ENCODE measurements around the gene AUTS2.

AUTS2 gene

DNA sequence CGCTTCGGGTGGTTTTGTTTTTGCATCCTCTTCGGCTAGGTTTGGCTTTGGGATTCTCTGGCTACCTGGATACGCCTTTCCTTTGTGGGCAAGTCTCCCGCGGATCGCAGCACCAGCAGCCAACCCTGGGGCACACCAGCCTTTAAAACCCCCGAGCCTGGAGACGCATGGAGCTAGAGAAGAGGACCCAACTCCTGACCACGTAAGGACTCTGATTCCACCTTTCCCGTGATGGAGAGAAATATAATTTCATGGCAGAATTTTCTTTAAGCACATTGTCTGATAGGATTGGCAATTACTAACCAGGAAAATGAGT, 998.3 kb downstream of the AUTS2 start:
- no peak for DNase-seq

DNA sequence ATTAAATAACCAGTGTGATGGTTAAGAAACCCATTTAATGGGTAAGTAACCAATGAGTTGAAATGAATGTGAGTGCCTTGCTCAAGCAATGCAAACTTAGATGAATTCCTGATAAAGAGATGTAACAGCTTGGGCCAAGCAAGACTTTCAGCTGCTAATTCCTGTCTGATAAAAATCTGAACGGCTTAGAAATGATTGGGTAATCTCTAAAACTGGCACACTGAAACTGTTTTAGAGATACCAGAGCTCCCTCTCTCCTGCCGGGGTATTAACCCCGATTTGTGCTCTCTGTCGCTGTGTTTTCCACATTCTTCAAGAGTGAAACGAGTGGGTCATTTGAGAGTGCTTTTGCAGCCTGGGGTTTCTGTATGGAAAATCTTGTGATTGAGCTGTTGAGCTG, 998.8 kb downstream of the AUTS2 start:
- no peak for DNase-seq

DNA sequence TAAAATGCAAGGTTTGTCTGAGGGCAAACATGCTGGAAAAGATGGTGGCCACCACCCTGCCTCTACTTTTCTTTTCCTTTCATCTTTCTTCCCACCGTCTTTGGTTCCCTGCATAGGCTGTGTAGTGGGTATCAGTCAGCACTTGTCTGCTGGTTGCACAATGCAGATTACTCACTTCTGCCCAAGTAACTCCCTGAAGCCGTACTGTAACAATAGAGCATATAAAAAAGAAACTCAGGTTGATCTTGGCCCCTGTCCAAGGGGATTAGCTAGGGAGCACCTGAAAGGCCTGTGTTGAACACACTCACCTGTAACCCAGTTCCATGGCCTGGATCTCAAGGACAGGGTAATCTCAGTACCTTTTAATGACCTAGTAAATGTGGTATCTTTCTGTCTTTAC, 1000.7 kb downstream of the AUTS2 start:
- peak; percentile 25 for DNase-seq

DNA sequence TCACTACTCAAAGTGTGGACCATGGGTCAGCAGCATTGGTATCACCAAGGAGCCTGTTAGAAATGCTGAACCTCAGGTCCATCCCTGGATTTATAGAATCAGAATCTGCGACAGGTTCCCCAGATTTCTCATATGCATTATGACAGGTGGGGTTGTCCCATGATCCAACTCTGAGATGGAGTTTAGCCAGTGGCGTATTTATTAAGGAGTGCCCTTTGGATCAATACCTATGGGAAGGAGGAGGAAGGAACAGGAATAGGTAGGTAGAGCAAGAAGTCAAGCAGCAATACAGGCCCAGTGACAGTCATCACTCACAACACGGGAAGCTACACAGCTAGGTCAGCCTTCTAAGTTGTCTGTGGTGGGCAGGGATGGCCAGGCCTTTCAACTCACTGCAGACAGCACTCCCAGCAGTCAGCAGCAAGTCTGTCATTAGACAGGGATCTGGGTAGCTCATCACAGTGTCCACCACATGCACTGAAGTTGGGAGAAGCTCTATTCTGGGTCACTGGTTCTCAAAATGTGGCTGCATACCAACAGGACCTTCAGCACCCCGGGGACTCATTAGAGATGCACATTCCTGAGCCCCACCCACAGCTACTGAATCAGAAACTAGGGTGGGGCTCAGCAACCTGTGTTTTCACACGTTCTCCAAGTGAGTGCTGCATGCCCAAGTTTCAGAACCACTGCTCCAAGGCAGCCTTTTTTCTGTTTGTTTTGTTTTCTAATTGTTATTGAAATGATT, 1001.3 kb downstream of the AUTS2 start:
- no peak for DNase-seq

- no peak for DNase-seq
Measured at GRCh38 chr7:70600993-70601392, 1002.7 kb downstream of the AUTS2 start.

- DNase-seq, result no peak
Measured at GRCh38 chr7:70602117-70602516, 1003.8 kb downstream of the AUTS2 start.

GRCh38 chr7:70607281-70607680, 1009.0 kb downstream of the AUTS2 start:
- no peak for DNase-seq

DNA sequence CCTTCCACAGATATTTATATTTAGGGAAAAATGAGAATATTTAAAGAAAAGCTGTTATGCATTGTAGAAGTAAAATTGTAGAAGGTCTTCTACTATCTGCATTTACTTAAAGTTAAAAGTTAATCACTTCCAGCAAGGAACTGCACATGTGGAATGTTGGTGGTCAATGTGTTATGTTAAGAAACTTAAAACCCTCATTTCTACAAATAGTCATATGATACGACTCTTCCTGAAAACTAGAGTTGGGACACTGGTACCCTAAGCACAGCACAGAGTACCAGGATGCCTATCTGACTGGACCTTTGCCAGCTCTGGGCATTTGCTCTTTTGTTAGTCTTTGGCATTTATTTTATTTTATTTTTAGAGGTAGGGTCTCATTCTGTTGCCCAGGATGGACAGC, 1009.5 kb downstream of the AUTS2 start:
- DNase-seq, result peak; percentile 31

DNA sequence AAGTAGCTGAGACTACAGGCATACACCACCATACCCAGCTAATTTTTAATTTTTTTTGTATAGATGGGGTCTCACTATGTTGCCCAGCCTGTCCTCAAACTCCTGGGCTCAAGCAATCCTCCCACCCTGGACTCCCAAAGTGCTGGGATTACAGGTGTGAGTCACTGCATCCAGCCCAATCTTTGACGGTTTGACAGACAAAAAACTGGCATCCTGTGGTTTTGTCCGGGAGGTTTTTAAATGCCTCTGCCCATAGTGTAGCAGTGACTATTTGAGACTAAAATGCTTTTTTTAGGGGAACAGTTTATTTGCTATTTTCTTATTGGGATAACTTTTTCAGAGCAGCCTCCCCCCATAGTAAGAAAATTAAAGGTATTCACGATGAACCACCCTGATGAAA, 1010.0 kb downstream of the AUTS2 start:
- peak; percentile 44 for DNase-seq

DNA sequence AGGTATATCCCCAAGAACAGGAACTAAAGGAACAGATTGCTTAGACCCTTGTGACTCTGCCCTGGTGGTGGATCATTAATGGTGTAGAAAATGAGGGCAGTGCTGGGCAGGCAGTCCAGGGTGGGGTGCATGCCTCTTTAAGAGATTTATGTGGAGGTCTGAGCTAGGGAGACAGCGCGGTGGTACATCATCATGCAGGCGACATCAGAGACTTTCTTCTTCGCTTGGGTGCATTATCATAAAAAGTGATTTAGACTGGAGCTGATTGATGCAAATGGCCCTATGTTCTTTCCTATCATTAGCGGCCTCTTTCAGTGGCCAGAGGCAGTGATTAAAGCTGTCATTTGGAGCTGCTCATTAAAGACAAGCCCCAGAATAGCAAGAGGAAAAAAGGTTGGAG, 1014.5 kb downstream of the AUTS2 start:
- no peak for DNase-seq

DNA sequence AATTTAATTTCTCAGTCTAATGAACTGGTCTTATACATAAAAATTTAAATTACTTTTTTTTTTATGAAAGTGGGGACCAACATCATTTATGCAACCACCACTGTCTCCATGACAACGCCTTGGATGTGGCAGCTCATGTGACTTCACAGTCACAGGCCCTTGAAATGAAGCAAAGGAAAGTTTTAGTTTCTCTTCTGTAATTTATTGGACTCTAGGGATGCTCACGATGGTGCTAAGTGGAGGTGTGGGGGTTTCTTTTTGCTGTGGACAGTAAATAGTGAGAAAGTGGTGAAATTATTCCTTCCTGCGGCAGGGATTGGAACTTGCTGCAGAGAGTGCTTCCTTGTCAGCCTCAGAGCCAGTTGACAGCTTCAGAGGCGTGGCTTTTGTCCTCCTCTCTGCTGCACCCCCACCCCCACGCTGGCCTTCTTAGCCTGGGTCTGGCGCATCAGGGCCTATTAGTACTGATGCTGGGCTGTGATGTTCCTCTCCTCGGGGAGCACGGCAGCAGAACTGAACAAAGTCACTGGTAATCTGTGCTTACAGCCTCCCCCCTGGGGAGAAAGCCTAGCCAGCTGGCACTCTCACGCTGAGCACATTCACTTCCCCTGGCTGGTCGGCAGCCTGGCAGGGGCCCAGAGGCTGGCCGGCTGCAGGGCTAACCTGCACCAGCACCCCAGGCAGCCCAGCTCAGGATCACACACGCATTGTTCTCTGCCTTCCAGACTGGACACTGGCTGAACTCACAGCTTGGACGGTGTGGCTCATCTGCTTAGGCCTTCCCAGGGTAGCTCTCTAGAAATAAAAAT, 1016.2 kb downstream of the AUTS2 start:
- DNase-seq, result peak; percentile 34

- DNase-seq, result no peak
Measured at GRCh38 chr7:70615066-70615606, 1016.9 kb downstream of the AUTS2 start.

- DNase-seq, result no peak
Measured at GRCh38 chr7:70616211-70616610, 1017.9 kb downstream of the AUTS2 start.

DNA sequence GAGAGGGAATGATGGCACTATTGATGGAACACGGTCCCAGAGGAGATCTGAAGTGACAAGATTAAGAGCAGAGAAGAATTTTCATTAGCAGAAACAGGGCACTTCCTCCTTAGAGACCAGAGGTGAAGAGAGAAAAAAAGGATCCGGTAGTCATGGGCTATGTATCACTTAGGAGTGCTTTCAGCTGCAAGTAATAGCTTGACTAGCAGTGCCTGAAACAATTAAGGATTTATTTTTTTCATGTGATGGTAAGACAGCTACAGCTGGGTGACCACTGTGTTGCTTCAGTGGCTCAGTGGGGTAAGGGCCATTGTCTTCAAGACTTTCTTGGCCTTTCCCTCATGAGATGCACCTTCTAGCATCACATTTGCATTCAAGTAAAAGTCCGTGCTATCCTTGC, 1018.5 kb downstream of the AUTS2 start:
- DNase-seq, result no peak

- DNase-seq, result no peak
Measured at GRCh38 chr7:70618020-70618551, 1019.8 kb downstream of the AUTS2 start.

GRCh38 chr7:70619130-70619529, 1020.9 kb downstream of the AUTS2 start:
- DNase-seq, result no peak

DNA sequence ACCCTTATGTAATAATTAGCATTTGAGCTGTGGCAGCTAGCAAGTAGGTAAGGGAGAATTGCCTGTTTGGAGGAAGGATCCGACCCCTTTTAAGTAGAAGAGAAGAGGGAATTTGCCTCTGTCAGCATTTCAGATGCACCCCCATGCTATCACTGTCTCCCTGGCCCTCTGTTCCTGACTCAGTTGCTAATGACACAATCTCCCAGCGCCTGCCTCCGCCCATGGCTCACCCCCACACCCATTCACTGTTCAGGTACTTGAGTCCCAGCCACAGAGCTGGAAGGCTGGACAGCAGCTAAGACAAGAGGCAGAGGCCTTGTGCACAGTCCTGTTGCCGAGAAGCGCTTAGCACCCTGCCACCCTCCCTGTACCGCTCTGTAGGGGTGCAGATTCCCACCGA, 1021.4 kb downstream of the AUTS2 start:
- no peak for DNase-seq

GRCh38 chr7:70620333-70621055, 1022.2 kb downstream of the AUTS2 start:
- no peak for DNase-seq

DNA sequence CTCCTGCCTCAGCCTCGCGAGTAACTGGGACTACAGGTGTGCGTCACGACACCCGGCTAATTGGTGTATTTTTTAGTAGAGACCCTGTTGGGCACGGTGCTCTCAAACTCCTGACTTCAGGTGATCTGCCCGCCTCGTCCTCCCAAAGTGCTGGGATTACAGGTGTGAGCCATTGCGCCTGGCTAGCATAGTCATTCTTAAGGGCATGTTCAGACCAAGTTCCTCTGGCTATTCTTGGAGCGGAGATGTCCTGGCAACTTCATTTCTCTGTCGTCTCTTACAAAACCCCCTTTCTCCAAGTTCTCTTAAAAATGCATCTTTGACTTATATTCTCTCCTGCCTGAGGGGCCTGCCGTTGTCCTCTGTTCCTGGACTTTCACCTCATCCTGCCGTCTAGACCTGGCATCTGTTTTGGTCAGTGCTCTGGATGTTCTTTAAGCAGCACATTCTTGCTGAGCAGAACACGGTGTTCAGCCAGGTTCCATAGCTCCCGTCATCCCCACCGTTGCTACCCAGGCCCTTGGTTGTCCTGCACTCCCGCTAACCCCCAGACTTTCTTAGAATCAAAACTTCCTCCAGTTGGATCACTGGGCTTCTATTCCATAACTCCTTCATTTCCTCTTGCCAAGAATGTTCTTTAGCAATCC, 1023.8 kb downstream of the AUTS2 start:
- DNase-seq, result no peak

DNA sequence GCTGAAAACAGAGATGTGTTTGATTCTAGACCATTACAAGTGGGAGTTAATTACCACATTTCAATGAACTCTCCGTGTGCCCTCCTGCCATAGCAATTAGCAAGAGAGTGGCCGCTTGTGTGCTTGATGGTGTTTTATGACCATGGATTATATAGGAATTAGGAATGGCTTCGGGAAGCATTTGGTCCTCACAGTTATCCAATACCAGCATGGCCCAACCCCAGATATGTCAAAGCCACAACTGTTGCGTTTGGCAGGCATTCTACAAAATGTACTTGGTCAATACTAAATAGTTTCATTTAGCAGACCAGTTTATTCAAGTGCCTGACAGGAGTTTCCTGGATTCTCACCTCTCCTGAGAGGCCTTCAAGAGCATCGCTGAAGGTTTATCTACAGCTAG, 1024.7 kb downstream of the AUTS2 start:
- DNase-seq, result no peak

DNA sequence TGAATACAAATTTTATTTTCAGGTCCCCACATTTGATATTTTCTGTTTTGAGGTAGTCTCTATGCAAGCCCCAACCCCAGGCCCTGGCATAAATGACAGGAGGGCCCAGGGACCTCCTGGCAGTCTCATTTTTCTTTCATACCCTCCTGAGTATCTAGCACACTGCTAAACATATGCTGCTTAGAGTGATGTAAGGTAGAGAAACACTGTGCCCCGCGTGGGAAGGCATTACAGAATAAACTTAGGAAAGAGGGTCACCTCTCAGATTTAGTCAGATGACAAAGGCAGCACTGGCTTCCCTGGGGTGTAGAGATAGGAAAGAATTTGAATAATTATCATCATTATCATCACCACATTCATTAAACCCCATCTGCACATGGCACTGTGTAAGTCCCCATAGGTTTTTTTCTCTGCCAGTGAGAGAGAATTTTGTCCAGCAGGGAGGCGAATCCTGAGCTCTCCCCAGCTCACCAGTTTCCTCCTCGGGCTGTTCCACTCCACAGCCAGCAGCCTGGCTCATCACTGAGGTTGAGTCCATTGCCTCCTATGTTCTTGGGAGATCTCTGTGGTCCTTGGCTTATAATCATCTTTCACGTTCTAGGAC, 1026.3 kb downstream of the AUTS2 start:
- no peak for DNase-seq

- no peak for DNase-seq
Measured at GRCh38 chr7:70627461-70627860, 1029.2 kb downstream of the AUTS2 start.

Measured in fibroblast of skin of right biceps (primary cell).